LNCAP (cell line): Measurements from ENCODE around the gene APOBEC3C.

Experiments used
- TF ChIP-seq, protein P1 (sequence below): fragments of 450-650 bp; IDR thresholded peaks from 2 replicates; pipeline ENCODE4 v1.5.1; 2017; ENCODE audit warnings: mild to moderate bottlenecking

The APOBEC3C gene

DNA sequence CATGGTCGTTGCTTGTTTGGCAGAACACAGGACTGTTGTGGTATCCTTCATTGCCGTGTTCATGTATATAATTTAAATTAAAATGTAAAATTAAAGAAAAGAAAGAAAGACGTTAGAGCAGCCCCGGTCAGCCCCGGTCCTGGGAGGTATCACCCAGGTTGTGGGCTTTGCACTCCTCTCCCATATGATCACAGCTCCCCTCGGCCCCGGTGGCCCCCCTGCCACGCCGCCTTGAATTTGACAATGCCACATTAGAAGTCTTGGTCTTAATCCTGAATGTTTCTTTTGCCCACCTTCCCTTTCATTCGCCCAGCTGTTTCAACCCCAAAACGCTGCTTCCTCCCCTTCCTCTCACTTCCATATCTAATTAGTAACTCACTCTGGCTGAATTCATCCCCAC, 45.3 kb upstream of the APOBEC3C start:
- TF ChIP-seq, protein P1, sequence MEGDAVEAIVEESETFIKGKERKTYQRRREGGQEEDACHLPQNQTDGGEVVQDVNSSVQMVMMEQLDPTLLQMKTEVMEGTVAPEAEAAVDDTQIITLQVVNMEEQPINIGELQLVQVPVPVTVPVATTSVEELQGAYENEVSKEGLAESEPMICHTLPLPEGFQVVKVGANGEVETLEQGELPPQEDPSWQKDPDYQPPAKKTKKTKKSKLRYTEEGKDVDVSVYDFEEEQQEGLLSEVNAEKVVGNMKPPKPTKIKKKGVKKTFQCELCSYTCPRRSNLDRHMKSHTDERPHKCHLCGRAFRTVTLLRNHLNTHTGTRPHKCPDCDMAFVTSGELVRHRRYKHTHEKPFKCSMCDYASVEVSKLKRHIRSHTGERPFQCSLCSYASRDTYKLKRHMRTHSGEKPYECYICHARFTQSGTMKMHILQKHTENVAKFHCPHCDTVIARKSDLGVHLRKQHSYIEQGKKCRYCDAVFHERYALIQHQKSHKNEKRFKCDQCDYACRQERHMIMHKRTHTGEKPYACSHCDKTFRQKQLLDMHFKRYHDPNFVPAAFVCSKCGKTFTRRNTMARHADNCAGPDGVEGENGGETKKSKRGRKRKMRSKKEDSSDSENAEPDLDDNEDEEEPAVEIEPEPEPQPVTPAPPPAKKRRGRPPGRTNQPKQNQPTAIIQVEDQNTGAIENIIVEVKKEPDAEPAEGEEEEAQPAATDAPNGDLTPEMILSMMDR, result no peak

DNA sequence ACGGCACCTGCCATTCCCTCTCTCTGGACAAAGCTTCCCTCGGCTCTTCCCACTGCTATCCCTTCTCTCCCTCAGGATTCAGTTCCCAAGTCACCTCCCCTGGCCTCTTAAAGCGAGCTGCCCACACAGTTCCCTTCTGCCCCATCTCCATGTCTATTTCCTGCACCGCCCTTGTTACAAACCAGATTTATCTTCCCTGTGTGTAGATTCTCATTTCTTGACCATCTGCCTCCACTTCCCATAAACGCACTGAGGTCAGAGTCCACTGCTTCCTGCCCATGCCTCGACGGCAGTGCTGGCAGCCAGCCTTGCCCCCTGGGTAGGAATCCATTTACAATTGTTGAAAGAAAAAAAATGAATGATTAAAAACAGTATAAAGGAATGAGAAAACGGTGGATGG, 43.5 kb upstream of the APOBEC3C start:
- TF ChIP-seq, protein P1, result no peak

DNA sequence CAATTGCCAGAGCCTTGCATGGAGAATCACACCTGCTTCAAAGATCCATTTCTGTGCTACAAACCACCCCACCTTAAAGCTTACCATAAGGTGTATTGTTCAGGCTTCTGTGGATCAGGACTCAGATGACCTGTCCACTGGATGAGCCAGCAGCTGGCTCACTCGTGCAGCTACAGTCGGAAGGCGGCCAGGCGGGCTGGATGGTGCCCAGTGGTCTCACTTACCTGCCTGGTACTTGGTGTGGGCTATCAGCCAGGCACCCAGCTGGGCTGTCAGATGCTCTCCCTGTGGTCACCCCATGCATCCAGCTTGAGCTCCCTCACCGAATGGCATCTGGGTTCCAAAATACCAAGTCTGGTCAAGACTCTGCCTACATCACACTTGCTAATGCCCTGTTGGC, 42.9 kb upstream of the APOBEC3C start:
- TF ChIP-seq, protein P1, result no peak

DNA sequence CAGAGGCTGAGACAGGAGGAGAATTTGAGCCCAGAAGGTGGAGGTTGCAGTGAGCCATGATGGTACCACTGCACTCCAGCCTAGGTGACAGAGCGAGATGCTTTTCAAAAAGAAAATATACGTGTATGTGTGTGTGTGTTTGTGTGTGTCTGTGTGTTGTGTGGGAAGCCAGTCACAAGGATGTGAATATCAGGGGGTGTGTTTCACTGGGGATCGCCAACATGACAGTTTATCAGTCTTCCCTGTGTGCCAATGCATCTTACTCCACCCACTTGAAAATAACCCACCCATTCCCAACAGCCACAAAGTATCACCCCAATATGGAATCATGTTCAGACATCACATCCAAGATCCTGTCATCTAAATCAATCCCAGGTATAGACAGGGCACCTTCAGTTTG, 42.3 kb upstream of the APOBEC3C start:
- TF ChIP-seq, protein P1, result no peak

DNA sequence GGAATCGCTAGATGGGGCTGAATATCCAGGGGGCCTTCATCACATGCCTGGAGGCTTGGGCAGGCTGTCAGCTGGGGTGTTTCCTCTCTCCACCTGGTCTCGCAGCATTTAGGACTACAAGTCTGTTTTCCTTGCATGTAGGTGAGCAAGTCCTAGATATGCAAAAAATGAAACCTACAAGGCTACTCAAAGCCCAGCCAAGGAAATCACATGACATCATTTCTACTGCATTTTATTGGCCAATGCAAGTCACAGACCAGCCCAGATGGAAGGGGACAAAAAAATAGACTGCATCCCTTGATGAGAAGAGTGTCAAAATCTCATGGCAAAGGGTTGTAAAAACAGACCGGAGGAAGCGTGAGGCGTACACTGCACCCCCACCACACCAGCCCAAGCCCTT, 41.5 kb upstream of the APOBEC3C start:
- TF ChIP-seq, protein P1, result no peak

DNA sequence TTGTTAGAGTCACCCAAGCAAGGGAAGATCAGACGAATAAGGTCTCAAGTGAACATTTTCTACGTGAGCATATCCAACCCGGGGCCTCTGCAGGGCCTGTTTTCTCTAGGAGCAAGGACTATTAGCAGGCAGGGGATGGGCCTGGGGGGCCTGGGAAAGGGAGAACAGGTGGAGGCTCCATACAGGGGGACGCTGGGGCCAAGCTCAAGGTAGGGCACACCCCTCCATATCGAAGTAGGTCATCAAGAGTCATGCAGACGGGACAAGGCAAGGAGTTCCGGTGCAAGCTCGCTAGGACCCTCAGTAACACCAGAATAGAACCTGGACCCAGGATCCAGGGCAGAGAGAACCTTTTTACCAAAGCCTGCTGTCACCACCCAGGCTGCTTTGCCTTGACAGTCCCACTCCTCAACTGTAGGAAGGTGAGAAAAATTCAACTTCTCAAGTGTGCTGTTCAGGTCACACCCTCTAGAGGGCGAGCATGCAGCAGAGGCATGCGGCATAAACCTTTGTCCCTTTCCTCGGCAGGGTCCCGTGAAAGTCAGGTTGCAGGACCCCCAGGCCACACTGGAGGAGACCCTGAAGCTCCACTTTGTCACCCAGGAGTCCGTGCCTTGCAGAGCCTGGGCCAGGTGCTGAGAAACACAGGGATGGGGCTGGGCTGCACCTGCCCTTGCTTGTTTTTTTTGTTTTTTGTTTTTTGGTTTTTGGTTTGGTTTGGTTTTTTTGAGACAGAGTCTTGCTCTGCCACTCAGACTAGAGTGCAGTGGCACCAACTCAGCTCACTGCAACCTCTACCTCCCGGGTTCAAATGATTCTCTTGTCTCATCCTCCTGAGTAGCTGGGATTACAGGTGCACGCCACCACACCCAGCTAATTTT, 40.5 kb upstream of the APOBEC3C start:
- TF ChIP-seq, protein P1, result peak; percentile 82

DNA sequence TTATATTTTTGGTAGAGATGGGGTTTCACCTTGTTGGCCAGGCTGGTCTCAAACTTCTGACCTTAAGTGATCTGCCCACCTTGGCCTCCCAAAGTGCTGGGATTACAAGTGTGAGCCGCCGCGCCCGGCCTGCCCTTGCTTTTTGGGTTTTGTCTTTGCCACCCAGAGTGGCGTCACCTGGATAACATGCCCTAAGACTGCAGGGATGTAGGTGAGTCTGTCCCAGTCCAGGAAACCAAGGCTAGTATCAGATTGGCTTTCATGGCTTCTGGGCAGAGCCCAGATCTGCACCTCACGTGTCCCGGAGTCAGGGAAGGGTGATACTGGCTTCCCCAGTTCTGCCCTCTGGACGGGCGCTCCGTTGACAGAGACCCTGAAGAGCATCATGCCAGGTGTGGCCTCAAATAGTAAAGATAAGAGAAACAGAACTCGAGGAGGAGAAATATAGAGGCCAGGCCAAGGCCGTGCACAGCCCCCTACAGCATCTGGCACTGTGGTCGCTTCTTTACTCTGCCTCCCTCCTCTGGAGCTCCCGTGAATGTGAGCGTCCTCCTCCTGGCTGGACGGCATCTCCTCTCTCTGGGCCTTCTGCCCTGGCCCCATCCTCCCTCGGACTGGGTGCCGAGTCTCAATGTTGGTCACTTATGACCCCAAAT, 39.8 kb upstream of the APOBEC3C start:
- TF ChIP-seq, protein P1, result no peak
